ENCODE measurements around the gene PRELP. TPM values are rescaled to one million over a fixed set of nuclear protein-coding genes. Genes with fewer than 3 reads are reported as not detected.
A peak's percentile ranks its signal among the peaks of the same experiment; 100 is the strongest.

The PRELP gene
- total RNA-seq, 4 donors from 2014 or later: 16.1 to 65.0 (median 20.7) TPM

DNA sequence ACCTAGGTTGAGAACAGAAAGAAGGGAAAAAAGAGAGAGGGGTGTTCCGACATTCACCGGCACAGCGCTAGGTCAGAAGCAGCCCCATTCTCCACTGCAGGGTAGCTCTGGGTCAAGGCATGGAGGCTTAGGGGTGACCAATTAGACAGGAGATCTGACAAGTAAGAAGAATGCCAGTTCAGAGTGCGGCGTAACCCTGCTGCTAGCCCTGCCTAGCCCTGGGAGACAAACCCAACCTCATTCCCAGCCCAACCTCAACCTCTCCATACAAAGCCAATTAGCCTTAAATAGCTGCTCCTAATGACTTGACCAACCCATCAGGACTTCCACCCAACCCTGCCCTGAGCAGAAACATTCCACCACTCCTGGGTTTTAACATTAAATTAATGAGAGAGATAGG, 3.4 kb downstream of the PRELP start:
- DNase-seq (ENCODE audit: low spot score in 2 of 2): no peak
- TF ChIP-seq POLR2A (IDR thresholded peaks at IDR 0.05): no peak
- TF ChIP-seq, protein P1, sequence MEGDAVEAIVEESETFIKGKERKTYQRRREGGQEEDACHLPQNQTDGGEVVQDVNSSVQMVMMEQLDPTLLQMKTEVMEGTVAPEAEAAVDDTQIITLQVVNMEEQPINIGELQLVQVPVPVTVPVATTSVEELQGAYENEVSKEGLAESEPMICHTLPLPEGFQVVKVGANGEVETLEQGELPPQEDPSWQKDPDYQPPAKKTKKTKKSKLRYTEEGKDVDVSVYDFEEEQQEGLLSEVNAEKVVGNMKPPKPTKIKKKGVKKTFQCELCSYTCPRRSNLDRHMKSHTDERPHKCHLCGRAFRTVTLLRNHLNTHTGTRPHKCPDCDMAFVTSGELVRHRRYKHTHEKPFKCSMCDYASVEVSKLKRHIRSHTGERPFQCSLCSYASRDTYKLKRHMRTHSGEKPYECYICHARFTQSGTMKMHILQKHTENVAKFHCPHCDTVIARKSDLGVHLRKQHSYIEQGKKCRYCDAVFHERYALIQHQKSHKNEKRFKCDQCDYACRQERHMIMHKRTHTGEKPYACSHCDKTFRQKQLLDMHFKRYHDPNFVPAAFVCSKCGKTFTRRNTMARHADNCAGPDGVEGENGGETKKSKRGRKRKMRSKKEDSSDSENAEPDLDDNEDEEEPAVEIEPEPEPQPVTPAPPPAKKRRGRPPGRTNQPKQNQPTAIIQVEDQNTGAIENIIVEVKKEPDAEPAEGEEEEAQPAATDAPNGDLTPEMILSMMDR (IDR thresholded peaks at IDR 0.05): no peak
- intact Hi-C loops (cut with DNase I; ENCODE audit: low total_unique reads): no loop called here
- 73 to 79% methylated on average over 5 of the region's 5 CpGs for WGBS, 2 donors
- no peak overlapping the region for H3K4me3 ChIP-seq (ENCODE audit: low read depth, poor library complexity, severe bottlenecking)

DNA sequence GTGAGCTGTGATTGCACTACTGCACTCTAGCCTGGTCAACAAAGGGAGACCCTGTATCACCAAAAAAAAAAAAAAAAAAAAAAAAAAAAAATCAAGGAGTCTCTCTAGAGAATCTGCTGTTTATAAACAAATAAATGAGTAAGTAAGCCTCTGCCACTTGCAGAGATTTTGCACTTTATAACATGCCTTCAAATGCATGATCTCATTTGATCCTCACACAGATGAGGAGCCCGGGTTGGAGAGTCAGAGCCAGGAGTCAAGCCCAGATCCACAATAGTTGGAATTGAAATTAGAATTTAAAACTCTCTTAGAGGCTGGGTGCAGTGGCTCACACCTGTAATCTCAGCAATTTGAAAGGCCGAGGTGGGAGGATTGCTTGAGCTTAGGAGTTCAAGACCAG, 4.0 kb downstream of the PRELP start:
- 48 to 49% methylated on average over 2 of the region's 2 CpGs for WGBS, 2 donors
- H3K4me3 ChIP-seq (ENCODE audit: low read depth, poor library complexity, severe bottlenecking): no peak overlapping the region
- intact Hi-C loops (cut with DNase I; ENCODE audit: low total_unique reads): no loop called here
- TF ChIP-seq, protein P1 (IDR thresholded peaks at IDR 0.05): no peak
- no peak for TF ChIP-seq POLR2A (IDR thresholded peaks at IDR 0.05)
- no peak for DNase-seq (ENCODE audit: low spot score in 2 of 2)

DNA sequence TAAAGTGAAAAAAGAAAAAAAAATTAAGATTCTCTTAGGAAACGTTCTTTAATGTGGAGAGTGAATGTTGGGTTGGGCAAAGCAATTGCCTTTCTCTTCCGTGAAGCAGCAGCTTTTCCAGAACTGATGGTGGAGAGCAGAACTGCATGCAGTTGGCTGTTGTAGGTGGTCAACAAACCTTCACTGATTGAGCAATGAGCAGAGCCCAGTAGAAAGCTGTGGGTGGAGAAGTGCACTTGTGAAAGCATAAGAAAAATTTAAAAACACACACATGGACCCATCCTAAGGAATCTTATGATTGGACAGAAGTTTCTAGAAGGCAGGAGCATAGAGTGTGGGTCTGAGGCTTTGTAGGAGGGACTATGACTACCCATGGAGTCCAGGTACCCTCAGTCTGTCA, 4.5 kb downstream of the PRELP start:
- H3K4me3 ChIP-seq (ENCODE audit: low read depth, poor library complexity, severe bottlenecking): no peak overlapping the region
- intact Hi-C loops (cut with DNase I; ENCODE audit: low total_unique reads): no loop called here
- no peak for DNase-seq (ENCODE audit: low spot score in 2 of 2)
- no peak for TF ChIP-seq POLR2A (IDR thresholded peaks at IDR 0.05)
- TF ChIP-seq, protein P1 (IDR thresholded peaks at IDR 0.05): no peak
- WGBS, 2 donors: 43 to 44% methylated on average over 2 of the region's 2 CpGs

DNA sequence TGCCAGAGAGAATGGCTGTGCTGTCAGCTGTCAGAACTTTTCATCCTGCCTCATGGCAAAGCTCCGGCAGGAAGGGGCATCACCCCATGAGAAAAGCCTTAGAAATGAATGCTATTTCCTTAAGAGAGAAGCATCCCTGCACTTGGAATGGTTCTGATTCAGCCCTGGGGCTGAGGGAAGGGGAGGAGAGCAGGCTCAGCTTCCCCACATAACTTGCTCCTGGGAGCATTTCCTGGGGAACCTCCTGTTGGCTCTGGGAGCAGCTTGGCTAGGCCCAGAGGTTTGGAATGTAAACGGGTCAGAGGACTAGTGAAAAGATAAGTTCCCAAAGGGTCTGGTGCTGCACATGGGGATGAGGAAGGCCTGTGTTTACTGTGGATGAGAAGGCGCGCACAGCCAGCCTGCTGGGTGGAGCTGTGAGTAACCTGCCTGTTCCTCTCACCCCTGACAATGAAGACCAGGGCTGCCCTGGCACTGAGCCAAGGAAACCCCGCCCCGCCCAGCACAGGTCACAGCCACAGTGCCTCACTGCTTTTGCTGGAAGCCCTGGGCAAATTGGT, 5.0 kb downstream of the PRELP start:
- peak; percentile 74 to 97 for DNase-seq (ENCODE audit: low spot score in 2 of 2)
- TF ChIP-seq, protein P1 (IDR thresholded peaks at IDR 0.05): no peak
- no peak for TF ChIP-seq POLR2A (IDR thresholded peaks at IDR 0.05)
- intact Hi-C loops (cut with DNase I; ENCODE audit: low total_unique reads): no loop called here
- 17 to 18% methylated on average over 6 of the region's 6 CpGs for WGBS, 2 donors
- H3K4me3 ChIP-seq (ENCODE audit: low read depth, poor library complexity, severe bottlenecking): no peak overlapping the region

DNA sequence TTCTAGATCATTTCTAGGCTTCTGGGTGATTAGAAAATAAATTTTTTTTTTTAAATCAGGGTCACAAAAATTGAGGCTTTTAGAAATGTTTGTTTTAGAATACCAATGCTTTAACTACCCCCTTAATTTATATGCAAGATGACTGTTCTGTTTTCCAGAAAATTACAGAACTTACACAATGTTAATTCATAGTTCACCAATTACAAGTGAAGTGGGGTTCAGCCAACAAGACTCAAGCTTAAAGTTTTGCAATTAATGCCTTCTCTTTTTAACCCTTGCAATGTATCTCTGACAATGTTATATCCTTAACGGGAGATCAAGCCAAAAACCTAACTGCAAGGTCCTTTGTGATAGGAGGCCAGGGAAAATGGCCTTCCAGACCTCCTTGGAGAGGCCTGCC, 5.6 kb downstream of the PRELP start:
- WGBS, 2 donors: 38 to 52% methylated on average over 1 of the region's 1 CpG
- TF ChIP-seq POLR2A (IDR thresholded peaks at IDR 0.05): no peak
- TF ChIP-seq, protein P1 (IDR thresholded peaks at IDR 0.05): no peak
- no peak for DNase-seq (ENCODE audit: low spot score in 2 of 2)
- H3K4me3 ChIP-seq (ENCODE audit: low read depth, poor library complexity, severe bottlenecking): no peak overlapping the region
- intact Hi-C loops (cut with DNase I; ENCODE audit: low total_unique reads): no loop called here

All from lower leg skin (tissue), 4 donors.